Measurements from ENCODE around the gene LRG1. TPM values are rescaled to one million over a fixed set of nuclear protein-coding genes. Genes with fewer than 3 reads are reported as not detected.

The LRG1 gene
- total RNA-seq, 1 donor, result not detected

DNA sequence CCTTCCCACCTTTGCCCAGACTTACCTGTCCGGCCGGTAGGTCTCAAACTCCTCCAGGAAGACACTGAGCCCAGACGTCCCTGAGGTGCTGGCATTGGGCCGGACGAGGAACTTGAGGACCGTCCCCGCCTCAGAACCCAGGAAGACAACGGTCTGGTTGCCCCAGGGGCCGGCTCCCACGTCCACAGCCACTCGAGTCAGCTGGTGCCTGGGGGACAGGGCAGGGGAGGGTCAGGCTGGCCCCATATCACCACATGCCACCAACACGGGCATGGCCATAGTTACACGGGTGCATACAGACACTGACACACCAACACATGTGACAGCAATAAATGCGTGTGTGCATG is 8.4 kb upstream of the LRG1 start:
- no peak for TF ChIP-seq CTCF (IDR thresholded peaks at IDR 0.05; ENCODE audit: extremely low read depth, low read depth, low read length)
- H2AFZ ChIP-seq (ENCODE audit: low read length), result no peak overlapping the region

DNA sequence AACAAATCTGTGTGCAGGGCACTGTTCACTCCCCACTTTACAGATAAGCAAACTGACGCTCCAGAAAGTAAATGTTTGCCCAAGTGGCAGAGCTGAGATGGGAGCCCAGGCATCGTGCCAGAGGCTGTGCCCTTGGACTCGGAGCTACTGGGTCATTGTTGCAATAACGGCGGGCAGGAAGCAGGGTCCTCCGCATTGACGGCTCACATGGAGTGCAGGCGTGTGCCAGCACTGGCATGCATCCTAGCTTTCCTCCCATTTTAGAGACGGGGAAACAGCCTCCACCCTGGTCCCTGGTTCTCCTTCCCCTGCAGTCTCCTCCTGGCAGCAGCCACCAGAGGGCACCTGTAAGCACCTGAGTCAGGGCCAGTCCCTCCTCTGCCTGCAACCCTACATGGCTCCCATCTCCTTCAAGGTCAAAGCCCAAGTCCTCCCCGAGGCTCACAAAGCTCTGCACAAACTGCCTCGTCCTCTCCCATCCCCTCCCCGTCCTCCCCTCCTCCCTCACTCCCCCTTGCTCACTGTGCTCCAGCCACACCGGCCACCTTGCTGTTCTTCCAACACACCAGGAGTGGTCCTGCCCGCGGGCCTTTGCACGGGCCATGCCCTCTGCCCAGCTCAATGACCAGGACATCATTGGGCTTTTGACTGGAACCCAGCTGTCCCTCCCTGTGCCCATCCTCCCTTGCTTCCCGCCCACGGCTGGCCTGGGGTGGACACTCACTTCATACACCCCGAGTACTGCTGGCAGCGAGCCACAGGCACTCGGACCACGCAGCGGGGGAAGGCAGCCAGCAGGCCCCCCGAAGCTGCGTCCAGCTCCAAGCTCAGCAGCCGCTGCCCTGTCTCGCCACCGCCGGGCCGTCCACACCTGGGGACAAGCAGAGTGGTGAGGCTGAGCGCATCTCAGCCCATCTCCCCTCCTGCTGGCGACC is 7.7 kb upstream of the LRG1 start:
- no peak overlapping the region for H3K4me3 ChIP-seq (ENCODE audit: insufficient read depth, low read length)
- H3K4me2 ChIP-seq (ENCODE audit: insufficient read depth, low read length), result no peak overlapping the region
- no peaks in the 10 kb centered on the region for H4K20me1 ChIP-seq (ENCODE audit: insufficient read depth, low read length)
- H3K36me3 ChIP-seq (ENCODE audit: insufficient read depth, low read length), result no peaks in the 10 kb centered on the region
- H2AFZ ChIP-seq (ENCODE audit: low read length), result no peak overlapping the region
- H3K4me1 ChIP-seq (ENCODE audit: insufficient read depth, low read length), result no peaks in the 10 kb centered on the region
- DNase-seq (ENCODE audit: insufficient read length, low spot score, missing footprints), result no peak
- no peaks in the 10 kb centered on the region for H3K79me2 ChIP-seq (ENCODE audit: insufficient read depth, low read length)
- no peaks in the 10 kb centered on the region for H3K27me3 ChIP-seq (ENCODE audit: insufficient read depth, low read length)
- H3K27ac ChIP-seq (ENCODE audit: low read depth, low read length), result no peak overlapping the region
- H3K9me3 ChIP-seq (ENCODE audit: low read depth, low read length), result no peaks in the 10 kb centered on the region
- TF ChIP-seq CTCF (IDR thresholded peaks at IDR 0.05; ENCODE audit: extremely low read depth, low read depth, low read length), result peak; percentile 18

More for the DNA sequence above, 8.4 kb upstream of the LRG1 start:
- H3K9me3 ChIP-seq (ENCODE audit: low read depth, low read length), result no peaks in the 10 kb centered on the region
- no peaks in the 10 kb centered on the region for H4K20me1 ChIP-seq (ENCODE audit: insufficient read depth, low read length)
- H3K4me2 ChIP-seq (ENCODE audit: insufficient read depth, low read length), result no peak overlapping the region
- H3K4me1 ChIP-seq (ENCODE audit: insufficient read depth, low read length), result no peaks in the 10 kb centered on the region
- H3K27me3 ChIP-seq (ENCODE audit: insufficient read depth, low read length), result no peaks in the 10 kb centered on the region
- H3K36me3 ChIP-seq (ENCODE audit: insufficient read depth, low read length), result no peaks in the 10 kb centered on the region
- no peak overlapping the region for H3K4me3 ChIP-seq (ENCODE audit: insufficient read depth, low read length)
- no peak for DNase-seq (ENCODE audit: insufficient read length, low spot score, missing footprints)
- H3K27ac ChIP-seq (ENCODE audit: low read depth, low read length), result no peak overlapping the region
- H3K79me2 ChIP-seq (ENCODE audit: insufficient read depth, low read length), result no peaks in the 10 kb centered on the region

- TF ChIP-seq CTCF (IDR thresholded peaks at IDR 0.05; ENCODE audit: extremely low read depth, low read depth, low read length), result no peak
- H2AFZ ChIP-seq (ENCODE audit: low read length), result no peak overlapping the region
These were observed 4.2 kb upstream of the LRG1 start for GRCh38 chr19:4543842-4544647.

More at GRCh38 chr19:4543842-4544647, 4.2 kb upstream of the LRG1 start:
- Histone ChIP-seq H3K4me1 (ENCODE audit: insufficient read depth, low read length) (no peaks in the 10 kb centered on the region), H3K9me3 (ENCODE audit: low read depth, low read length) (peaks cover 3% of the 10 kb centered on the region), H4K20me1 (ENCODE audit: insufficient read depth, low read length) (no peaks in the 10 kb centered on the region), H3K27me3 (ENCODE audit: insufficient read depth, low read length) (peaks cover 4% of the 10 kb centered on the region), H3K36me3 (ENCODE audit: insufficient read depth, low read length) (no peaks in the 10 kb centered on the region), H3K79me2 (ENCODE audit: insufficient read depth, low read length) (no peaks in the 10 kb centered on the region), H3K4me2 (ENCODE audit: insufficient read depth, low read length) (no peak overlapping the region), H3K4me3 (ENCODE audit: insufficient read depth, low read length) (no peak overlapping the region), H3K27ac (ENCODE audit: low read depth, low read length) (no peak overlapping the region)
- DNase-seq (ENCODE audit: insufficient read length, low spot score, missing footprints), result no peak
